ENCODE results near the gene METRNL.
"Not testable (repeated sequence)": the region's sequence is repeated elsewhere in the genome, so short reads cannot be mapped to it uniquely, and the experiment has no call there.

The METRNL gene

DNA sequence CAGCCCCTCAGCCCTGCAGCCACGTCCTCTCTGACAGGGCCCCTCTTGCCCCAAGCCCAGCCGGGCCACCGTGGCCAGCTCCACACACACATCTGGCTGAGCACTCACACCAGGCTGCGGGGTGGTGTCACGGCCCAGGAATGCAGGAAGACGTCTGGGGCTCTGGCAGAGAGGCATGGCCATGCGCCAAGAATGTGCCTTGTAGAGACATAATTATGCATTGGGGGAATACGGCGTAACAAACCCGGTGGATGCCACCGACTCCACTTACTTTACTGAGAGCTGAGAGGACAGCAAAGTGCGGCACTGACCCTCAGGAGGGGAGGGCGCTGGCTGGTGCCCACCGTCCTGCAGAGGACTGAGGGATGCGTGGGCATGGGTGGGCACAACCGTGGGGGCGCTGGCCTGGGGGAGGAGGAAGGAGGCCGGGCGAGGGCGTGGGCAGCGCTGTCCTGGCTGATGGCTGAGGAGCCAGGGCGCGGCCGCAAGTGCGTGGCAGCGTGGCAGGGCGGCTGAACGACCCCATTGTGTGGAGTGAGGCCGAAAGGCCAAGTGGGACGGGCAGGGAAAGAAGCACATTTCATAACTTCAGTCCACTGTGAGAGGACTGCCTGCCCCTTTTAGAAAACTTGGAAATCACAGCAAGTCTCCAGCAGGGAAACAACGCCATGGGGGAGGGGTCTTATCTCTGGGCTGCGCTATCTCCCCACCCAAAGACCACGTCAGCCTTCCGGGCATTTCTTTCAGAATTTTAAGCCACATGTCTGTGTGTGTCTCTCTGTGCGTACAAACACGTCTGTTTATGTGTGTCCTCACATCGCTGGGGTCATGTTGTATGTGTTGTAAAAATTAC, 30.6 kb downstream of the METRNL start:
- peak; percentile 54 for DNase-seq

DNA sequence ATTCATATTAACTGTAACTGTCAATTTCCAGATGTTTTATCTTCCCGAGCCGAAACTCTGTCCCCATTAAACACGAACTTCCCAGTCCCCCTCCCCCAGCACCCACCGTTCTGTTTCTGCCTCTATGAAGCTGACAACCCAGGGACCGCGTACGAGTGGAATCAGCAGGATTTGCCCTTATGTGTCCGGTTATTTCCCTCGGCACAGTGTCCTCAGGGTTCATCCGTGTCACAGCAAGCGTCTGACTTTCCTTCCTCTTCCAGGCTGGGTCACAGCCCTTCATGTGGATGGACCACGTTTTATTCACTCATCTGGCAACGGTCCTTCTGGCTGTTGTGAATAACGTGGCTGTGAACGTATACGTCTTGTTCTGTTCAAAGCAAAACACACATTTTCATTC, 31.3 kb downstream of the METRNL start:
- DNase-seq: no peak

DNA sequence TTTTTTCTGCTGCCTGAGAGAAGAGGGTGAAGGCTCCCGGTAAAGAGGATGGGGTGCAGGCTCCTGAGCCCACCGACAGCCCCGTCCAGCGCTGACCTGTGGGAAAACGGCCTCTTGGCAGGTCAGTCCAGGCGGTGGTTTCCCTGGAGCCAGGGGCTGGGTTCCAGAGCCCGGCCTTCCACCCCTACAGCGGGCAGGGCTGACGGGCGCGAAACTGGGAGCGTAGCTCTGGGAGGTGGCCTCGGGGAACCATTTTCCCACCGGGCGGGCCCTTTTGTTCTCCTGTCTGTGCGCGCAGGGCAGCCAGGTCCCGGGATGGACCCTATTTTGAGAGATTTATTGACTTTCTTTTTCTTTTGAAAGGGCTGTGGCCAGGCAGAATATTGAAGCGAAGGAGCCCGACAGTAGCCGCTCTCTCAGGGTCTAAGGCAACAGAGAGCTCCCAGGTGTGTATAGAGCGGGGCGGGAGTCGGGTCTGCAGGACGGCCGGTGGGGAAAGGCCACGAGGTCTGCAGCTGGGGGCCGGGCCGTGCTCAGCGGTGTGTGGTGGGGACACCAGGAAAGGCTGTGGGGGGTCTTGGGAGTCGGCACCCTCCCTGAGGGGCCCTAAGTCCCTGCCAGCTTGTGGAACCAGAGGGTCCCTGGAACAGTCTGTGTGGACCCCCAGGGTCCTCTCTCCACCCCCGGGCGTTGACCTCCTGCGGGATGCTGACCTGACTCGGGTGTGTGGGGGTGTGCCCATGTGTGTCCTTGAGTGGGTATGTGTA, 32.3 kb downstream of the METRNL start:
- DNase-seq: no peak

DNA sequence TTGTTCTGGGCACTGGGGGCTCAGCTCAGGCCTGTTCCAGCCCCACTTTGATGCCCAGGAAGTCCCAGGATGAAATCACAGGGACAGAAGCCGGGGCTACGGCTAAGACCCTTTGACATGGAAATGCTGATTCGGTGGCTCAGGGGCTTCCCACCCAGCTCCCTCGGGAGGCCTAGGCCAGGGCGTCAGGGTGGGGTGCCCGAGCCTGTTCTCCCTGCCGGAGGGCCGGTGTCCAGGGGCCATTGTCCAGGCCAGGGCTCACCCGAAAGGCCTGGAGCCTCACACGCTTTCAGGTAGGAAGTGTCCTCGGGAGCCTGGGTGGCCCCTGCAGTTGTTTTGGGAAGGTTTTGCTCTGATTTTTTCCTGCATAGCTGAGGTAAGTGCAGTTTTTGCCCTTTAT, 34.0 kb downstream of the METRNL start:
- no peak for DNase-seq

DNA sequence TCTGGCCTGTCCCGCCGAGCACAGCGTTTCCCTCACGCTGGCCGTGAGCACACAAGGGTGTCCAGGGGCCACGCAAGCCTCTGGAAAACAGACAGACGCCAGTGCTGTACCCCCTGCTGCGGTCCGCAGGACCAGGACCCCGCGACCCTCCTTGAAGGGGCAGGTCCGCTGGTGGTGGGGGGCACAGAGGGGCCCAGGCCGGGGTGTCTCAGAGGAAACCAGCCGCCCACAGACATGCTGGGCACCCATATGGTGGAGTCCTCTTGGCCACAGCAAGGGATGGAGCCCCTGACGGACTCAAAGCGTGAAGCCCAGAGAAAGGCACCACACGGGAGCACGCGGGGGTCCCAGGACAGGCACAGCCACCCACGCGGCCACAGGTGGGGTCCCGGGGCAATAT, 34.4 kb downstream of the METRNL start:
- no peak for DNase-seq

DNA sequence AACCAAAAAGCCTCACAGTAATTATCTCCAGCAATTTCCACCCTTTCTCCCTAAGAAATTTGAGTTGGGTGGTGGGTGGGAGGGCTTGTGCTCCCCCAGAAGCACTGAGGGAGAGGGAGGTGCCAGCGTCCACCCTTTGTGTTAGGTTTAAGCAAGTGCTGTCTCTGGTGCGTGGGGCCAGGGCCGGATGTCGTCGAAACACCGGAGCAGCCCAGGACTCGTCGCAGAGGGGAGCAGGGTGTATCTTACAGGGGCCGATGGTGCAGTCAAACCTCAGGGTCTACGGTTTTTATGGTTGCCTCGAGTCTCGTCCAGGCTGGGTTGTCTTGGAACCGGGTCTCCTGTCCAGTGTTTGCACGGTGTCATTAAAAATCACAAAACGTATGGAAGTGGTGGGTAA, 35.3 kb downstream of the METRNL start:
- no peak for DNase-seq

DNA sequence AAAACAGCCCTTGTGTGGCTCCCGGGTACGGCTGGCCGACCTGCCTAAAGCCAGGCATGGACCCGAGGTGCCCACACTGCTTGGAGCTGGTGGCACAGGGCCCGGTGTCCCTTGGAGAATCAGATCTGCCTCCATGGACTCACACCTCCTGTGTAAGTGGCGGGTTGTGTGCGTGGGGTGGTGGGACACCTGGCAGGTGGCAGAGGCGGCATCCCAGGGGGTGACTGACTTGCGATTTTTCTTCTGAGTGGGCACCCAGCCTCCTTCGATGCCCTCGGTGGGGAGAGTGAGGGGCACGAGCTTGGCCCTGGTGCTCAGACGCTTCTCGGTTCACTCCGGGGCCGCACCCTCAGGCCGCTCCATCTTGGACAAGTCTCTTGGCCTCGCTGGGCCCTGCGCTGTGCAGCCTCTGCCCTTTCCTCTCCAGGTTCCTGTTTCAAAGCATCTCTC, 35.8 kb downstream of the METRNL start:
- DNase-seq: no peak

DNA sequence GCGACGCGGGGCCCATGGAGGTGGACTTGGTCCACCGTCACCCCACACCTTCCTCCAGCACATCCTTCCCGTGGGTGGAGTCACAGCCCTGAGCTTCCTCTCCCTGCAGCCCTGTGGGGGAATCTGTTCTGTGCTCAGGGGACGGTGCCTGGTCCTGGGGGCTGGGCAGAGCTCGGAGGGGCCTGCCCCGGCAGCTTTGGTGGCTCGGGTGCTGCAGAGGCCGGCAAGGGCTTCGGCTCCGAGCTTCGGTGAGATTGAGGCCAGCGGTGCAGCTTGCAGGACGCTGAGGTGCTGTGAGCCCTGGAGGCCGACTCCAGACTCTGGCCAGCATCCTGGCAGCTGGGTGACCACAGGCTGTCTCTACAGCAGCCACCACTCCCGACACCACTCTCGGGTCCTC, 36.4 kb downstream of the METRNL start:
- no peak for DNase-seq

DNA sequence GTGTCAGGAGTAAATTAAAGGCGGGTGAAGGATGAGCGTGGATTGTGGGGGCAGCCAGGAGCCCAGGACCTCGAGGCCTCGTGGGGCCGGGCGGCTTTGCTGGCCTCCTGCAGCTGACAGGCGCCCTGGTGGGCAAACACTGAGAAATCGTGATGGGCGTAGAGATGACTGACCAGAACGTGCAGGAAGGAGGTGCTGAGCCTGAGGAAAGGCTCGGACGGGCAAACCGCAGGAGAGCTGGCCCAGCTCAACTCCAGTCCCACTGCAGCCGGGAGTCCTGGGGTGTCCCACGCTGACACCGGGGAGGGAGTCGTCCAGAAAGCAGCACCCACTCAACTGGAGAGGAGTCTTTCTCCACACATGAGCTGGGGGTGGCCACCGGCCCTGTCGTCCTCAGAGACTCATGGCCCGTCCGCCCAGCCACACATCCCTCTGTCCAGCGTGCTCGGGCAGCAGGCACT, 36.9 kb downstream of the METRNL start:
- DNase-seq: no peak

DNA sequence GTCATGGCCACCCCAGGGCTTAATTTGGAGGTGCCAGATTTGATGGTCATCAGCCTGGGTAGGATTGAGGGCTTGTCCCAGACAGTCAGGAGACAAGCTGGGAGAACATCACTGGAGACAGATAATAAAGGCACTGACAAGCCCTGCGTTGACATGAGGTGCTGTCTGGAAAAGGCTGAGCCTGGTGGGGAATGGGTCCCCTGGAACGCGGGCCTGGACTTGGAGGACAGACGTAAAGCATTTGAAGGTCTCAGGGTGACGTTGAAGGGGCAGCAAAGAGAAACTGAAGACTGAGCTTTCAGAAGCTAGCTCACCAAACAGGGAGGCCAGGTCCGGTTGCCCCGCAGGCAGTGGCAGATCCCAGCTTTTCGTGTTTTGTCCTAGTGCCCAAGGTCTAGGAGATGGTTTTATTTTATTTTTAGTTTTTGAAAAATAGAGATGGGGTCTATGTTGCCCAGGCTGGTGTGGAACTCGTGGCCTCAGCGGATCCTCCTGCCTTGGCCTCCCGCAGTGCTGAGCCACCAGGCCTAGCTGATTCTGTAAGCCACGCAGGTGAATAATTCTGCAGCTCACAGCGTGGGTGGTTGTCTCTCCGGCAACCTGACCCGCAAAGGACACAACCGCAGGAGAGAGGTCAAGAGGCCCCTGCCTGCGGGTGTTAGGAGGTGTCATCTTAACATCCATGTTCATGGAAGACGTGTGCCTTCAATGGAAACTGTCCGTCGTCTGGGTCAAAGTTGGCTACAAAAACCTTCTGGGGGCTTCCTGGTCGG, 37.6 kb downstream of the METRNL start:
- DNase-seq: no peak

DNA sequence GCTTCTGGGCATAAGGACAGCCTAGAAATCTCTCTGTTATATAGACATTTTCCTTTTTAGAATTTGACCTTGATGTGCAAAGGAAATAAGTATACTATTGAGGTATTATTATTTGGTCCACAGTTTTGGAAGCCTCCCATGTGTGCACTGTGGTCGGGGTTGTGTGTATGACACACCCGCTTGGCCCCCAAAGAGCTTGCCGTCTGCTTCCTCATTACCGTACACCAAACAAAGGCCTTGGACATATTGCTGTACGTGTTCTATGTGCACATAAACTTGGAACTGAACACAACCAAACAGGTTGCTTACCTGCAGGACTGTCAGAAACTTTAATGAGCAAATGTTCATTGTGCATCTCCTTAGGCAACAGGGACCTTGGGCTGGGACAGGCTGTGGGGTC, 38.2 kb downstream of the METRNL start:
- no peak for DNase-seq

DNA sequence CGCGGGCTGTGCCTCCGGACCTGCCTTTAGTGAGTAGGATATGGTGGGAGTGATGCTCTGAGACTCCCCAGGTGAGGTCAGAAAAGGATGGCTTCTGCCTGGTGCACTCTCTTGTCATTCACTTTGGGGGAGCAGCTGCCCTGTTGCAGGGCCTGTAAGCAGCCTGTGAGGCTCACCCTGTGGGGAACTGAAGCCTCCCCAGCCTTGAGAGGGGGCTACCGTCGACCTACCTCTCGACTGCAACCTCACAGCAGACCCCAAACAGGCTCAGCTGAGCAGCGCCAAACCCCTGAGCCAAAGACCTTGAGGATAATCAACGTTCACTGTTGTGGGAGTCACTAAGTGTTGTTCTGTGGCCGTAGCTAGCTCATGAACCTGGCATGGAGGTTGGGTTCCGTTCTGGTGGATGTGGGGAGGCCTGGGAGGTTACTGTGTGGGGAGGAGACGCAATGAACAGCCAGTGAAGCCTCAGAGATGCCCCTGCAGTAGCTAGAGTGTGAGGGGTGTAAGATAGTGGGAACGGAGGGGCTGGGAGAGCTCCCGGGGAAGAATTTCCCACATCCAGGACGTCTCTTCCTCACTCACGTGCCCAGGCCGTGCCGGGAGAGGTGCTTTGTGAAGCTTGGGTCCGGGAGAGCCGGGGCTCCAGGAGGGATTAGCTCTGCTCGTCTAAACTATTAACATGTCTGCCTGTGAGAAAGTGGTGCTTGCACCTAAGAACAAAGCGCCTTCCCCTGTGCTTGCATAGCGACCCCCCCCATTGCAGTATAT, 38.8 kb downstream of the METRNL start:
- no peak for DNase-seq

DNA sequence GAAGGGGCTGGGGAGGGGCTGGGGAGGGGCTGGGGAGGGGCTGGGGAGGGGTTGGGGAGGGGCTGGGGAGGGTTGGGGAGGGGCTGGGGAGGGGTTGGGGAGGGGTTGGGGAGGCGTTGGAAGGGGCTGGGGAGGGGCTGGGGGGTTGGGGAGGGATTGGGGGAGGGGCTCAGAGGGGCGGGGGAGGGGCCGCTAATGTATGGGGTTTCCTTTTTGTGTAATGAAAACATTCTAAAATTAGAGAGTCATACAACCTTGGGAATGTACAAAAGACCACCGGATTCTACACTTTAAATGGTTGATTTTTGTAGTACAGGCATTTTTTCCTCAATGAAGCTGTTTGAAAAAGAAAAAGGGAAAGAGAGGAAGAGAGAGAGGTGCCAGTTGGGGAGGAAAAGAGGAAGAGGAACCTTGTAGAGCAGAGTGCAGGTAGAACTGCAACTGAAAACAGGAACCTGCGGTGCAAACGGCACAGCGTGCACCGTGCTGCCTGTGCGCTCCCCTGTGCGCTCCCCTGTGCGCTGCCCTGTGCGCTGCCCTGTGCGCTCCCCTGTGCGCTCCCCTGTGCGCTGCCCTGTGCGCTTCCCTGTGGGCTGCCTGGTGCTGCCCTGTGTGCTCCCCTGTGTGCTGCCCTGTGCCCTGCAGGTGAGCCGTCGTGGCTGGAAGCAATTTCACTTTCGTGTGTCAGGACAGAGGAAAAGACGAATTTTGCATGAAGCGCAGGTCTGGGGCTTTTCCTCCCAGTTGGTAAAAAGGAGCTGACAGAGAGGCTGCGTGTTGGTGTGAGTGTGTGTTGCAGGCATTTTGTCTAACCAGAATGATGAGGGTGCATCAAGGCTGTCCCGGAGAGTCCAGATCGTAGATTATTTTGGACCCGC, 40.8 kb downstream of the METRNL start:
- DNase-seq: no peak

DNA sequence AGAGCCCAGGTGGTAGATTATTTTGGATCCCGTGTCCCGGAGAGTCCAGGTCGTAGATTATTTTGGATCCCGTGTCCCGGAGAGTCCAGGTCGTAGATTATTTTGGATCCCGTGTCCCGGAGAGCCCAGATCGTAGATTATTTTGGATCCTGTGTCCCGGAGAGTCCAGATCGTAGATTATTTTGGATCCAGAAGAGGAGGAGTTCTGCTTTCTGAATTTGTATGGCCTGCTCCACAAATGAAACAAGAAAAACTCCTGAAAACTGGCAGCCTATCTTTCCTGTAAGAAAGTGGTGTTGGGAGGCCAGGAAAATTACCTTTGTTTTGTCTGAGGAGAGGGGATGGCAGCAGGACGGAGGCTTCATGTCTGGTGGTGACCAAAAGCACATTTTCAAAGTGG, 42.1 kb downstream of the METRNL start:
- DNase-seq: not testable (repeated sequence)

DNA sequence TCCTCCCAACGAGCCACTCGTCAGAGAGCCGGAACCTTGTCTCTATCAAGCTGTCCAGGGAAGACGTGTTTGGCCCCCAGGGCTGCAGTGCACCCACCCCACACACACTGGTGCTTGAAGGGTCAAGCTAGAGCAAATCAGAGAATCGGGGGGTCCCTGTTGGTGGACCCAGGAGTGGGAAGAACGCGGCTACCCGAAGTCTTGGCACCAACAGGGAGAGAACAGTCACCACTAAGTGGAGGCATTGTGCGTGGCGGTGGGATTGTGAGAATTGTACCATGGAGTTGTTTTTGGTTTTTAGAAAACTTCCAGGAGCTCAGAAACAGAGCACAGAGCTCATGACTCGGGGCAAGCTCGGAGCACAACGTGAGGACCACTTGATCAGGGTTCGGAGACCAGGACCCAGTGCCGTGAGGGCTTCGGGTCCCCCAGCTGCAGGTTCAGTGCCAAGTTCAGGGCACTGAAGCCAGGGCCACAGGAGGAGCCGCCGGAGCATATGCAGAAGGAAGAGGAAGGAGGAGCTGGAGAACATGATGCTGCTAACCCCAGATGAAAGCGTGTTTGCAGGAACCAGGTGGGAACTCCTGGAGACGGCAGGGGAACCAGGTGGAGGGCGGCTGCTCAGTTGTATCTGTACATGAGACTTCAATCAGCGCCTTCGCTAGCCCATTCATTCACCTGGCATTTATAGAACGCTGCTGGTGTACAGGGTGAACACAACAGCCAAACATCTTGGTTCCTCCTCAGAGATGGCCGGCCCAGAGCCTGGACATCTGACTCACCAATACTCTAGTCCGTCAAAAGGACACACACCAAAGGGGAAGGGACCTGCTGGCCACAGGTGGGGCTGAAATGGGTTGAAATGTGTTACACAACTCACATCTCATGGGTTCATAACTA, 42.8 kb downstream of the METRNL start:
- DNase-seq: no peak

DNA sequence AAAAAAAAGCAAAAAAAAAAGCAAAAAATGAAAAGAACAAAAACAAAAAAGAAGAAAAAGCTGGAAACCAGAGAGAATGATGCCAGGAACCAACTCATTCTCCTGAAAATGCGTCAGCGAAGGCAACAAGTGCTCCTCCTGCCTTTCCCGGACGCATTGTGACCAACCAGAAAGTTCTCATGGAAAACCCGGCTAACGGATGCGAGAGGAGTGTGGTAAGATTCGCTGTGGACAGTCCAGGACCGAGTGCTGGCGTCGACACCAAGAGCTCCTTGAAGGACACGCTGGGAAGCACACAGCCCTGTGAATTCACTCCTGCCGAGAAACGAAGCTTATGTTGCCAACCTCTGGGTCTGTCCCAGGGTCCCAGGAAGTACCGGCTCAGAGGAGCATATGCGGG, 43.4 kb downstream of the METRNL start:
- DNase-seq: no peak

DNA sequence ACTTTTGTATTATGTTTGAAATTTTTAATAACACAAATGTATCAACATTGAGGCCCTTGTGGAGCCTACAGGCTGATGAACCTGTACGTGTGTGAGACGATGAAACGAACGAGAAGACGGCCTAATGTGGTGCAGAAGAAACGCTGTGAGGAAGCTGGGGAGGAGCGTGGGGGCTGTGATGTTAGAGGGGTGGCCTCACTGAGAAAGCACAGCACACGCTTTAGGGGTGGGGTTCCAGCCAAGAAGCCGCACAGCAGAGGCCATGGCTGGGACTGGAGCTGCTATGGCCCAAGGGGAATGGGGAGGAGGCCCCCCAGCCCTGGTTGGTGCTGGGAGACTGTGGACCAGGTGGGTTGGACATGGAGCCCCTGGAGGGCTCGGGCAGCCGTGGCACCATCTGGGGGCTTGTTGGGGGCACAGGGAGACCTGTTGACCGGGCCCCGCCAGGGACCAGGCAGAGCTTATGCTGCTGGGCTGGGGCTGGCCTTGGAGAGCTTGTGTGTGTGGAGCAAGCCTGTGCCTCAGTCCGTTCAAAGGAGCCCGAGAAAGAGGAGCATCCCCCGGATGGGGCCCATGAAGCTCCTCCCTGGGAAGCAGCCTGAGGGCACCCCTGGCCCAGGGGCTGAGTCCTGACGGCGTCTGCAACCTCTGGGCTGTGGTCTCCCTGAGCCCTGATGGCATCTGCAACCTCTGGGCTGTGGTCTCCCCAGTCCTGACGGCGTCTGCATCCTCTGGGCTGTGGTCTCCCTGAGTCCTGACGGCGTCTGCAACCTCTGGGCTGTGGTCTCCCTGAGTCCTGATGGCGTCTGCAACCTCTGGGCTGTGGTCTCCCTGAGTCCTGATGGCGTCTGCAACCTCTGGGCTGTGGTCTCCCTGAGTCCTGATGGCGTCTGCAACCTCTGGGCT, 44.7 kb downstream of the METRNL start:
- no peak for DNase-seq

DNA sequence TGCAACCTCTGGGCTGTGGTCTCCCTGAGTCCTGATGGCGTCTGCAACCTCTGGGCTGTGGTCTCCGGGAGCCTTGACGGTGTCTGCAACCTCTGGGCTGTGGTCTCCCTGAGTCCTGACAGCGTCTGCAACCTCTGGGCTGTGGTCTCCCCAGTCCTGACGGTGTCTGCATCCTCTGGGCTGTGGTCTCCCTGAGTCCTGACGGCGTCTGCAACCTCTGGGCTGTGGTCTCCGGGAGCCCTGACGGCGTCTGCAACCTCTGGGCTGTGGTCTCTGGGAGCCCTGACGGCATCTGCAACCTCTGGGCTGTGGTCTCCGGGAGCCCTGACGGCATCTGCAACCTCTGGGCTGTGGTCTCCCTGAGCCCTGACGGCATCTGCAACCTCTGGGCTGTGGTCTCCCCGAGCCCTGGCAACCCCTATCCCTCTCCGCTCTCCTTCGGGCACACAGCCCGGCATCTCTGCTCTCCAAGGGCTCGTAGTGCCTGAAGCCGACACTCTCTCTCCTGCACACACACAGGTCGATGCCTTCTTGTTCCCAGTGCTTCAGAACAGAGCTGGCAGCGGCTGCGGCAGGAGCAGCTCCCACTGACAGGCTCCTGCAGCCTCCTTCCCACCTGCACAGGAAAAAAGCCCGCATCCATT, 45.6 kb downstream of the METRNL start:
- no peak for DNase-seq

All from NCI-H2029 treated with DMSO at 0.1 percent for 48 hours (cell line).